SKM-1 (cell line): ENCODE results near the gene SNX21.
A peak's percentile ranks its signal among the peaks of the same experiment; 100 is the strongest.

Experiments
- DNase-seq: peaks from one replicate; lab custom pipeline; 2025; ENCODE audit not compliant: unreplicated experiment; lab: John Stamatoyannopoulos, UW

The SNX21 gene

GRCh38 chr20:45878076-45878761, 44.6 kb downstream of the SNX21 start:
- no peak for DNase-seq

- peak; percentile 93 for DNase-seq
Observed at GRCh38 chr20:45880988-45881788, 47.6 kb downstream of the SNX21 start, which contains the start of gene ZSWIM1. Gene ZSWIM1, plus strand, starts transcription at chr20:45881227. Its CDS starts 1,366 bp downstream, at chr20:45882593.

GRCh38 chr20:45882469-45883099, 49.0 kb downstream of the SNX21 start:
- no peak for DNase-seq

GRCh38 chr20:45883100-45883469, 49.5 kb downstream of the SNX21 start:
- no peak for DNase-seq

- DNase-seq = no peak
Observed at GRCh38 chr20:45886590-45887345, 53.2 kb downstream of the SNX21 start.

GRCh38 chr20:45887346-45887715, 53.7 kb downstream of the SNX21 start, which contains the start of gene SPATA25:
Gene SPATA25, minus strand, starts transcription at chr20:45887622. Its CDS starts 32 bp downstream, at chr20:45887590.
- no peak for DNase-seq

GRCh38 chr20:45888681-45889080, 55.1 kb downstream of the SNX21 start:
- no peak for DNase-seq

- peak; percentile 4 for DNase-seq
Observed at GRCh38 chr20:45890077-45890984, 56.7 kb downstream of the SNX21 start.

- peak; percentile 48 for DNase-seq
Observed at GRCh38 chr20:45890985-45891983, 57.7 kb downstream of the SNX21 start, which contains the start of the genes CTSA and NEURL2. Gene CTSA, plus strand, starts transcription at chr20:45891335. Its CDS starts 234 bp downstream, at chr20:45891569. Gene NEURL2, minus strand, starts transcription at chr20:45891208. Its CDS starts 217 bp downstream, at chr20:45890991.

- DNase-seq = no peak
Observed at GRCh38 chr20:45892049-45892825, 58.6 kb downstream of the SNX21 start.
